Erythroblast (primary cell): ENCODE results near the gene KCNJ1.

Source experiments
- DNase-seq, 2 experiments: peaks; one replicate each; lab custom pipeline; 2025; lab: John Stamatoyannopoulos, UW
- GATA1 ChIP-seq: IDR thresholded peaks from 2 replicates; pipeline ENCODE4 v1.6.1; 2011; ENCODE audit warnings: low read depth, mild to moderate bottlenecking, control low read depth, low read length, moderate library complexity
- POLR2A ChIP-seq: IDR thresholded peaks from 2 replicates; pipeline ENCODE4 v1.6.1; 2011; ENCODE audit warnings: mild to moderate bottlenecking, low read length

The KCNJ1 gene

GRCh38 chr11:128881221-128881620 is 14.1 kb upstream of the KCNJ1 start:
- TF ChIP-seq POLR2A (no peak), GATA1 (no peak)

GRCh38 chr11:128879817-128880216 is 12.7 kb upstream of the KCNJ1 start:
- TF ChIP-seq GATA1 (no peak), POLR2A (no peak)
- DNase-seq: no peak

More at GRCh38 chr11:128881221-128881620, 14.1 kb upstream of the KCNJ1 start:
- no peak for DNase-seq

GRCh38 chr11:128878455-128878854 is 11.4 kb upstream of the KCNJ1 start:
- no peak for TF ChIP-seq POLR2A
- no peak for TF ChIP-seq GATA1
- DNase-seq: no peak

GRCh38 chr11:128877726-128878125 is 10.6 kb upstream of the KCNJ1 start:
- no peak for DNase-seq
- no peak for TF ChIP-seq GATA1
- TF ChIP-seq POLR2A: no peak

GRCh38 chr11:128876133-128876650 is 9.1 kb upstream of the KCNJ1 start:
- DNase-seq: no peak
- no peak for TF ChIP-seq POLR2A

GRCh38 chr11:128874427-128874826 is 7.3 kb upstream of the KCNJ1 start:
- TF ChIP-seq POLR2A: no peak
- TF ChIP-seq GATA1: no peak
- no peak for DNase-seq

GRCh38 chr11:128872594-128872993 is 5.5 kb upstream of the KCNJ1 start:
- no peak for DNase-seq
- TF ChIP-seq POLR2A: no peak
- no peak for TF ChIP-seq GATA1

- TF ChIP-seq GATA1 (no peak), POLR2A (no peak)
Measured at GRCh38 chr11:128872094-128872493, 5.0 kb upstream of the KCNJ1 start.

GRCh38 chr11:128871168-128871610 is 4.1 kb upstream of the KCNJ1 start:
- no peak for DNase-seq
- TF ChIP-seq POLR2A (no peak), GATA1 (no peak)

More at GRCh38 chr11:128872094-128872493, 5.0 kb upstream of the KCNJ1 start:
- DNase-seq: no peak

- DNase-seq: no peak
- TF ChIP-seq POLR2A (no peak), GATA1 (no peak)
Measured at GRCh38 chr11:128868841-128869671, 2.0 kb upstream of the KCNJ1 start.

GRCh38 chr11:128865490-128865889 is 1.6 kb downstream of the KCNJ1 start:
- no peak for DNase-seq
- TF ChIP-seq POLR2A: no peak
- TF ChIP-seq GATA1: no peak

GRCh38 chr11:128862908-128863660 is 4.0 kb downstream of the KCNJ1 start:
- DNase-seq: no peak
- no peak for TF ChIP-seq GATA1
- TF ChIP-seq POLR2A: no peak

- no peak for TF ChIP-seq POLR2A
- no peak for DNase-seq
Measured at GRCh38 chr11:128862406-128862805, 4.7 kb downstream of the KCNJ1 start.
